Measurements from ENCODE around the gene SMCO4.

Gene SMCO4

DNA sequence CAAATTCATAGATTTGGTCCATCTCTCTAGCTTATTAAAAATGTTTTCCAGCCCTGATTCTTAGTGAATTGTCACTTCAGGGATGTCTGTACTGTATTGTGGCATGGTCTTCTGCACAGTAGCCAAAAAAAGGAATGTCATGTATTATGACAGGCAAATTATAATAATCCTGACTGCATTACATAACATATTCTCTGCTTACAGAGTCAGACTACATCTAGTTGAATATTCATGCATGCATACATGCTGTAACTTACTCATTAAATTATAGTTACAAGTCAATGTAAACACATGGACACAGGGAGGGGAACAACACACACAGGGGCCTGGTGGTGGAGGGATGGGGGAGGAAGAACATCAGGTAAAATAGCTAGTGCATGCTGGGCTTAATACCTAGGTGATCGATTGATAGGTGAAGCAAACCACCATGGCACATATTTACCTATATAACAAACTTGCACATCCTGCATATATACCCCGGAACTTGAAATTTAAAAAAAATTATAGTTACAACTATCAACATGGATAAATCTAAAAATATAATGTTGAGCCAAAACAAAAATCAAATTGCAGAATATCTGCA lies 31.5 kb upstream of the SMCO4 start:
- Histone ChIP-seq H3K4me3 (ENCODE audit: low read length in 2 of 2) (no peak overlapping the region), H3K4me1 (ENCODE audit: control insufficient read depth, insufficient read depth, low read length) (peaks cover 3% of the 10 kb centered on the region), H3K9ac (ENCODE audit: low read length in 2 of 2) (no peak overlapping the region), H3K36me3 (ENCODE audit: control insufficient read depth in 2 of 2, insufficient read depth in 2 of 2, low read length in 2 of 2) (no peaks in the 10 kb centered on the region), H3K9me3 (ENCODE audit: control insufficient read depth in 2 of 2, low read length in 2 of 2) (peaks cover 0 to 4% of the 10 kb centered on the region in 2 donors), H3K27ac (ENCODE audit: low read length) (no peak overlapping the region), H3K27me3 (ENCODE audit: control insufficient read depth in 1 of 2, insufficient read depth in 2 of 2, low read length in 2 of 2) (no peaks in the 10 kb centered on the region)

- no peaks in the 10 kb centered on the region for H3K36me3 ChIP-seq (ENCODE audit: control insufficient read depth in 2 of 2, insufficient read depth in 2 of 2, low read length in 2 of 2)
- H3K27ac ChIP-seq (ENCODE audit: low read length) = no peak overlapping the region
- H3K9me3 ChIP-seq (ENCODE audit: control insufficient read depth in 2 of 2, low read length in 2 of 2) = no peaks in the 10 kb centered on the region
- no peaks in the 10 kb centered on the region for H3K27me3 ChIP-seq (ENCODE audit: control insufficient read depth in 1 of 2, insufficient read depth in 2 of 2, low read length in 2 of 2)
- no peak overlapping the region for H3K9ac ChIP-seq (ENCODE audit: low read length in 2 of 2)
- peaks cover 3% of the 10 kb centered on the region for H3K4me1 ChIP-seq (ENCODE audit: control insufficient read depth, insufficient read depth, low read length)
- no peak overlapping the region for H3K4me3 ChIP-seq (ENCODE audit: low read length in 2 of 2)
These were observed 30.0 kb upstream of the SMCO4 start for GRCh38 chr11:93573184-93573583.

DNA sequence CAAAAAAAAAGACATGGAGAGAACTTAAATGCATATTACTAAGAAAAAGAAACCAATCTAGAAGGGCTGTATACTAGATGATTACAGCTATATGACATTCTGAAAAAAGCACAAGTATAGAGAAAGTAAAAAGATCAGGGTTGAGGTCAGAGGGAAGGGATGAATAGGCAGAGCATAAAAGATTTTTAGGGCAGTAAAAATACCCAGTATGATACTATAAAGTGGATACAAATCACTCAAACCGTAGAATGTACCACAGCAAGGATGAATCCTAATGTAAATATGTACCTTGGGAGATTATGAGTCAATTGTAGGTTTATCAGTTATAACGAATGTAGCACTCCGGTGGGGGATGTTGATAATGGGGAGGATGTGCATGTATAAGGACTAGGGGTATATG lies 29.4 kb upstream of the SMCO4 start:
- Histone ChIP-seq H3K36me3 (ENCODE audit: control insufficient read depth in 2 of 2, insufficient read depth in 2 of 2, low read length in 2 of 2) (no peaks in the 10 kb centered on the region), H3K27me3 (ENCODE audit: control insufficient read depth in 1 of 2, insufficient read depth in 2 of 2, low read length in 2 of 2) (no peaks in the 10 kb centered on the region), H3K9ac (ENCODE audit: low read length in 2 of 2) (no peak overlapping the region), H3K27ac (ENCODE audit: low read length) (no peak overlapping the region), H3K4me1 (ENCODE audit: control insufficient read depth, insufficient read depth, low read length) (peaks cover 6% of the 10 kb centered on the region), H3K4me3 (ENCODE audit: low read length in 2 of 2) (no peak overlapping the region), H3K9me3 (ENCODE audit: control insufficient read depth in 2 of 2, low read length in 2 of 2) (no peaks in the 10 kb centered on the region)

- H3K4me1 ChIP-seq (ENCODE audit: control insufficient read depth, insufficient read depth, low read length) = peaks cover 10% of the 10 kb centered on the region
- no peak overlapping the region for H3K4me3 ChIP-seq (ENCODE audit: low read length in 2 of 2)
- H3K9me3 ChIP-seq (ENCODE audit: control insufficient read depth in 2 of 2, low read length in 2 of 2) = no peaks in the 10 kb centered on the region
- H3K36me3 ChIP-seq (ENCODE audit: control insufficient read depth in 2 of 2, insufficient read depth in 2 of 2, low read length in 2 of 2) = no peaks in the 10 kb centered on the region
- no peaks in the 10 kb centered on the region for H3K27me3 ChIP-seq (ENCODE audit: control insufficient read depth in 1 of 2, insufficient read depth in 2 of 2, low read length in 2 of 2)
- no peak overlapping the region for H3K9ac ChIP-seq (ENCODE audit: low read length in 2 of 2)
- H3K27ac ChIP-seq (ENCODE audit: low read length) = no peak overlapping the region
These were observed 29.0 kb upstream of the SMCO4 start for GRCh38 chr11:93572171-93572570.

- H3K9me3 ChIP-seq (ENCODE audit: control insufficient read depth in 2 of 2, low read length in 2 of 2) = no peaks in the 10 kb centered on the region
- H3K9ac ChIP-seq (ENCODE audit: low read length in 2 of 2) = no peak overlapping the region
- H3K4me3 ChIP-seq (ENCODE audit: low read length in 2 of 2) = no peak overlapping the region
- H3K36me3 ChIP-seq (ENCODE audit: control insufficient read depth in 2 of 2, insufficient read depth in 2 of 2, low read length in 2 of 2) = no peaks in the 10 kb centered on the region
- no peak overlapping the region for H3K27ac ChIP-seq (ENCODE audit: low read length)
- no peaks in the 10 kb centered on the region for H3K27me3 ChIP-seq (ENCODE audit: control insufficient read depth in 1 of 2, insufficient read depth in 2 of 2, low read length in 2 of 2)
- peaks cover 10% of the 10 kb centered on the region for H3K4me1 ChIP-seq (ENCODE audit: control insufficient read depth, insufficient read depth, low read length)
These were observed 28.4 kb upstream of the SMCO4 start for GRCh38 chr11:93571612-93572011.

- Histone ChIP-seq H3K9me3 (ENCODE audit: control insufficient read depth in 2 of 2, low read length in 2 of 2) (no peaks in the 10 kb centered on the region), H3K4me1 (ENCODE audit: control insufficient read depth, insufficient read depth, low read length) (peaks cover 10% of the 10 kb centered on the region), H3K36me3 (ENCODE audit: control insufficient read depth in 2 of 2, insufficient read depth in 2 of 2, low read length in 2 of 2) (no peaks in the 10 kb centered on the region), H3K27ac (ENCODE audit: low read length) (no peak overlapping the region), H3K4me3 (ENCODE audit: low read length in 2 of 2) (peak overlapping the region in 1 of 2 donors; percentile 8), H3K9ac (ENCODE audit: low read length in 2 of 2) (no peak overlapping the region), H3K27me3 (ENCODE audit: control insufficient read depth in 1 of 2, insufficient read depth in 2 of 2, low read length in 2 of 2) (no peaks in the 10 kb centered on the region)
These were observed 27.7 kb upstream of the SMCO4 start for GRCh38 chr11:93570759-93571413.

DNA sequence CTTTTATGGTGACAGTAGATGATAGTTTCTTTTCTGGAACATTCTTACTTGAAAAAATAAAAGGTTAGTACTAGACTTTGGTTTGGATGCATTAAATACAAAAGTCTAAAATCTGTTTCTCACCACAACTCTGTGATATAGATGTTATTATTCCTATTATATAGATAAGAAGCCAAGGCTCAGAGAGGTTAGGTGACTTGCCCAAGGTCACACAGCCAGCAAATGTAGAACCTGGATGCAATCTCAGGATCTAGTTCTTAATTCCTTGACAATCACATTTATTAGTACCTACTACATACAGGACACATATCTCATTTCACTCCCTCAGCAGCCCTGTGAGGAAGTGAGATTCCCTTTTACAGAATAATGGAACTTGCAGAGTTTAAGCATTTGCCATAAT lies 26.3 kb upstream of the SMCO4 start:
- no peaks in the 10 kb centered on the region for H3K9me3 ChIP-seq (ENCODE audit: control insufficient read depth in 2 of 2, low read length in 2 of 2)
- no peak overlapping the region for H3K27ac ChIP-seq (ENCODE audit: low read length)
- H3K4me1 ChIP-seq (ENCODE audit: control insufficient read depth, insufficient read depth, low read length) = peaks cover 10% of the 10 kb centered on the region
- H3K36me3 ChIP-seq (ENCODE audit: control insufficient read depth in 2 of 2, insufficient read depth in 2 of 2, low read length in 2 of 2) = no peaks in the 10 kb centered on the region
- no peak overlapping the region for H3K4me3 ChIP-seq (ENCODE audit: low read length in 2 of 2)
- no peaks in the 10 kb centered on the region for H3K27me3 ChIP-seq (ENCODE audit: control insufficient read depth in 1 of 2, insufficient read depth in 2 of 2, low read length in 2 of 2)
- no peak overlapping the region for H3K9ac ChIP-seq (ENCODE audit: low read length in 2 of 2)

DNA sequence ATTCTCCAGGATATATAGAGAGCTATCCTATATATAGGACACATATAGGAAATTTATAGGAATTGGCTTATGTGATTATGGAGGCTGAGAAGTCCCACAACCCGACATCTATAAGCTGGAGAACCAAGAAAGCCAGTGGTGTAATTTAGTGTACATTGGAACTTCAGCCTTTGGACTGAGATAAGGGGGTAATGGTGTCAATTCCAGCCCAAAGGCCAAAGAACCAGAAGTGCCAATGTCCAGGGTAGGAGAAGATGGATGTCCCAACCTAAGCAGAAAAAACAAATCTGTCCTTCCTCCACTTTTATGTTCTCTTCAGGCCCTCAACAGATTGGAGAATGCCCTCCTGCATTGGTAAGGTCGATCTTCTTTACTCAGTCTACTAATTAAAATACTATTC lies 25.5 kb upstream of the SMCO4 start:
- Histone ChIP-seq H3K9me3 (ENCODE audit: control insufficient read depth in 2 of 2, low read length in 2 of 2) (no peaks in the 10 kb centered on the region), H3K27ac (ENCODE audit: low read length) (no peak overlapping the region), H3K4me1 (ENCODE audit: control insufficient read depth, insufficient read depth, low read length) (peaks cover 10% of the 10 kb centered on the region), H3K4me3 (ENCODE audit: low read length in 2 of 2) (no peak overlapping the region), H3K36me3 (ENCODE audit: control insufficient read depth in 2 of 2, insufficient read depth in 2 of 2, low read length in 2 of 2) (no peaks in the 10 kb centered on the region), H3K27me3 (ENCODE audit: control insufficient read depth in 1 of 2, insufficient read depth in 2 of 2, low read length in 2 of 2) (no peaks in the 10 kb centered on the region), H3K9ac (ENCODE audit: low read length in 2 of 2) (no peak overlapping the region)

GRCh38 chr11:93567401-93567895 lies 24.3 kb upstream of the SMCO4 start:
- peaks cover 10% of the 10 kb centered on the region for H3K4me1 ChIP-seq (ENCODE audit: control insufficient read depth, insufficient read depth, low read length)
- no peak overlapping the region for H3K9ac ChIP-seq (ENCODE audit: low read length in 2 of 2)
- H3K36me3 ChIP-seq (ENCODE audit: control insufficient read depth in 2 of 2, insufficient read depth in 2 of 2, low read length in 2 of 2) = no peaks in the 10 kb centered on the region
- H3K4me3 ChIP-seq (ENCODE audit: low read length in 2 of 2) = peak overlapping the region in 1 of 2 donors; percentile 41
- no peaks in the 10 kb centered on the region for H3K9me3 ChIP-seq (ENCODE audit: control insufficient read depth in 2 of 2, low read length in 2 of 2)
- H3K27ac ChIP-seq (ENCODE audit: low read length) = peak overlapping the region; percentile 46
- H3K27me3 ChIP-seq (ENCODE audit: control insufficient read depth in 1 of 2, insufficient read depth in 2 of 2, low read length in 2 of 2) = no peaks in the 10 kb centered on the region

GRCh38 chr11:93564895-93565294 lies 21.7 kb upstream of the SMCO4 start:
- Histone ChIP-seq H3K4me1 (ENCODE audit: control insufficient read depth, insufficient read depth, low read length) (peaks cover 7% of the 10 kb centered on the region), H3K27me3 (ENCODE audit: control insufficient read depth in 1 of 2, insufficient read depth in 2 of 2, low read length in 2 of 2) (no peaks in the 10 kb centered on the region), H3K36me3 (ENCODE audit: control insufficient read depth in 2 of 2, insufficient read depth in 2 of 2, low read length in 2 of 2) (no peaks in the 10 kb centered on the region), H3K27ac (ENCODE audit: low read length) (no peak overlapping the region), H3K9me3 (ENCODE audit: control insufficient read depth in 2 of 2, low read length in 2 of 2) (no peaks in the 10 kb centered on the region), H3K4me3 (ENCODE audit: low read length in 2 of 2) (no peak overlapping the region), H3K9ac (ENCODE audit: low read length in 2 of 2) (no peak overlapping the region)

DNA sequence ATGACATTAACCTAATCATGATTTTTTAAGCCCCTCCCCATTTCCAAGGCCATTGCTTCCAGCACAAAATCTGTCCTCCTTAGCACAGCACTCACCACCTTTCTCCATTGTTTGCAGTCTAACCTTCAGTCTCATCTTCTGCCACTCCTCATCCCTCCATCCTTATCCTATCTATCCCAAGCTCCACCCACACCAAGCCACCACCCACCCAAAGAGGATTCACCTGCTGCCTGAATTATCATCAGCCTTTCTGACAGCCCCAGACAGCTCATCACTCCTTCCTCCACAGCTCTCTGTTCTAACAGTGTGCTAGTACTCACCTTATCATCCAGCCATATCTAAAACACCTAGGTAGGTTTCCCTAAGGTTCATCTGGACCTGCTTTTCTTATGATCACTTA lies 20.7 kb upstream of the SMCO4 start:
- Histone ChIP-seq H3K27ac (ENCODE audit: low read length) (no peak overlapping the region), H3K4me1 (ENCODE audit: control insufficient read depth, insufficient read depth, low read length) (peaks cover 7% of the 10 kb centered on the region), H3K36me3 (ENCODE audit: control insufficient read depth in 2 of 2, insufficient read depth in 2 of 2, low read length in 2 of 2) (no peaks in the 10 kb centered on the region), H3K9me3 (ENCODE audit: control insufficient read depth in 2 of 2, low read length in 2 of 2) (no peaks in the 10 kb centered on the region), H3K27me3 (ENCODE audit: control insufficient read depth in 1 of 2, insufficient read depth in 2 of 2, low read length in 2 of 2) (no peaks in the 10 kb centered on the region), H3K9ac (ENCODE audit: low read length in 2 of 2) (no peak overlapping the region), H3K4me3 (ENCODE audit: low read length in 2 of 2) (no peak overlapping the region)
